GM18508 (cell line): ENCODE measurements around the gene SLC35B3.
"Not testable (repeated sequence)": the region's sequence is repeated elsewhere in the genome, so short reads cannot be mapped to it uniquely, and the experiment has no call there.

Source experiments
- ATAC-seq: cut with Tn5 transposase; IDR thresholded peaks from one replicate; pipeline ENCODE4 v1.9.1; 2021; ENCODE audit warnings: moderate number of reproducible peaks; ENCODE audit not compliant: insufficient read depth, unreplicated experiment

SLC35B3 gene

GRCh38 chr6:8415913-8416312 lies 19.4 kb downstream of the SLC35B3 start:
- no peak for ATAC-seq

DNA sequence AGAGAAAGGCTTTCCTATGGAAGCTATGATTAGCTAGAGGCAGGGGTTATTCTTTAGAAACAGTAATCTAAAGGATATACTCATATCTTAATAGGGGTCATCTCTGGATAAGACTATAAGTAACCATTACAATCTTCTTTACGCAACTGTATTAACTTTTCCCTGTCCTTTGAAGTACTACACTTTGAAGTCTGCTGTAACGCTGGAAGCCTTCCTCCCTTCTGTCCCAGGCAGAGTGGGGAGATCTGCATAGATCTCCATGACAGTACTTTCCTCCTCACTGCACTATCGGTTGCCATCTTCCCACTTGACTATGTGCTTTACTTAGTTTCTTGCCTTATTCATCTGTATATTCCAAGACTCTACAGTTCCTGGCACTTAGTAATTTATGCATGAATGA lies 20.1 kb downstream of the SLC35B3 start:
- ATAC-seq: no peak

DNA sequence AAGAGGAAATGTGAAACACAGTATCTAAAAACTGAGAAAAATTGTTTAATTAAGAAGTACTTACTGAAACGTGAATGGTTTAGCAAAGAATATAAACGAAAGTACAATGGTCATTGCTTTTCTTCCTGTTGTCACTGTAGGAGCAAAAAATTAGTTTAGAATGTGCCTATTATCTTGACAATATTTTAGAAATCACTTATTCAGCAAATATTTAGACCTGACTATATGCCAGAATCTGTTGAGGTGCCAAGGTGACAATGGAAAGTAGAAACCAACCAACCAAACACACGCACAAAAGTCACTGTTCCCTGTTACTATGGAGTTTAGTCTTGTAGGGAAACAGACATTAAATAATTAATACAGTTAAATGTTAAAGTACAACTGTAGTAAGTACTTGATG lies 20.5 kb downstream of the SLC35B3 start:
- no peak for ATAC-seq

GRCh38 chr6:8405946-8406345 lies 29.4 kb downstream of the SLC35B3 start:
- not testable (repeated sequence) for ATAC-seq

- no peak for ATAC-seq
Observed at GRCh38 chr6:8402546-8402945, 32.8 kb downstream of the SLC35B3 start.

DNA sequence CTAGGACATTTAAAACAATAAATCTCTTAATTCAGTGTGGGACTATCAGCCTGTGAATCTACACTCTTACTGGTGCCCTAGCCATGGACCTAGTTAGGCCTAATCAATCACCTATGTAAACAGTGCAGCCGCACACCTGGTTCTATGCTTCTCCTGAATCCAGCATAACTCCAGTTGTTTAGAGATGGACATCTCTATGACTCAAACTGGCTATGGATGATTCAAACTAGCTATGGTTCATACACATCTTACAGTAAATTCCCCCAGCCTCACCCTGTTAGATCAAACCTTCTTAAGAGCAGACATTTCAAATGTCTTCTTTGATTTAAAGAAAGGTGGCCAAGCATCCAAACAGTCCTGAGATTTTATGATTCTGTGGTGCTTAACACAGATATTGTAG lies 34.7 kb downstream of the SLC35B3 start:
- no peak for ATAC-seq

GRCh38 chr6:8392569-8392968 lies 42.8 kb downstream of the SLC35B3 start:
- ATAC-seq: no peak

DNA sequence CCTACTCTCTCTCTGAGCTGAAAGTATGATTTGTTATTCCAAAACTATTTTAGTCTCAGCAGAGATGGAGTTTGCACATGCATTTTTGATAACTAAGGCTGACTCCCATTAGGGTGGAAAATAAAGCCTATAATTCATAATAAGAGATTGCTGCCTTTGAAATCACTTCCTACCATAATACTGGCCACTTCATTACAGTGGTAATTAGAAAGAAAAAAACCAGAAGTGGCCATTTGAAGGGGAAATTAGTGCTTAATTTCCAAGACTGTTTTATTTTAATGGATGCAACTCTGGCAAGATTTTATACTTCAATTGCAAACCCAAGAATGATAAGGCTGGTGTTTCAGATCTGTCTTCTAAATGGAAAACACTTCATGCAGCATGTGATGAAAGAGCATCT lies 43.4 kb downstream of the SLC35B3 start:
- ATAC-seq: no peak

DNA sequence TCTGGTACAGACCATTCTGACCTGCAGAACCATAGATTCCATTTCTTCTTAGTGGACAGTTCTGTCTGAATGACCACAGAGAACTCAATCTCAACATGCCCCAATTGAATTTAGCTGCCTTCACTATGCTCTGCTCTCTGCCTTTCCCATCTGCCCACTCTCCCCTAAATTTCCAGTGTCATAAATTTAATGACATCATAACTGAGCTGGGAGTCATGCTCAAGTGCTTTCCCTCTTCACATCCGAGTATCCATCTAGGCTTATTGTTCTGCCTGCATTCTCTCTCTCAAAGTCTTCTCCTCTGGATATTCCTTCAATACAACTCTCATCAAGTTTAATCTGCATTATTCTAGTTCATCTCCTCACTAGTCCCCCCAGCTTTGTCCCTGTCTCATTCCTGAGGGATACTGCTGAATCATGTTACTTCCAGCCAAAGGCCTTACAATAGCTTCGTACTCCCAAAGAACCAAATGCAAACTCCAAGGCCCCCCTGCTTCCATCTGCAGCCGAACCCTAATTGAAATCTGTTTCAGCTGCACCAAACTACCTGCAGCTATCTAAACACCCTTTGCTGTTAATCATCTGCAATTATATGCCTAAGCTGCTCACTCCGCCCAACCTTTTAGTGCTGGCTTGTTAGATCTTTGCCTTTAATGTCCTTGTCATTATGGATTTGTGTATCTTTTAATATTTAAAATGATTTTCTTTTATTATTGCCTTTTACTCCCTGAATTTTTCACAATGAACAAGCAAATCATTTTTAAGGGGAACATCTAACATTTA lies 46.1 kb downstream of the SLC35B3 start:
- ATAC-seq: no peak

DNA sequence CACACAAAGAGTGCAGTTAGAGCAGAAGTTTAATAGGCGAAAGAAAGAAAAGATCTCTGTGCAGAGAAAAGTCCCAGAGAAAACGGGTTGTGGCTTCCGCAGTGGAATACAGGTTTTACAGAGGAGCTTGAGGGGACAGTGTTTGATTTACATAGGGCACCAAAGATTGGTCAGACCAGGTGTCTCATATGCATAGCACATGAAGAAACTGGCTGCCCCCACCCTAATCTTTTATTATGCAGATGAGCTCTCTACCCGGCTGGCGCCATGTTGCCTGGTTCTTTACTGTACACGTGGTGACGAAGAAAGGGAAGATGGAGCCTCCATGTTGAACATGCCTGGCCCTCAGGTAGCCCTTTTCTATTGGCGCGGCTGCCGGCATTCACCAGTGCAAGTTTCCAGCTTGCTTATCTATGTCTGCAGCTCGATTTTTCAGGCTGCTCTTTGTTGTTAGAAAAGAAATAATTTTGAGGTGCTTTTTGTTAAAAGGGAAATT lies 47.4 kb downstream of the SLC35B3 start:
- no peak for ATAC-seq

DNA sequence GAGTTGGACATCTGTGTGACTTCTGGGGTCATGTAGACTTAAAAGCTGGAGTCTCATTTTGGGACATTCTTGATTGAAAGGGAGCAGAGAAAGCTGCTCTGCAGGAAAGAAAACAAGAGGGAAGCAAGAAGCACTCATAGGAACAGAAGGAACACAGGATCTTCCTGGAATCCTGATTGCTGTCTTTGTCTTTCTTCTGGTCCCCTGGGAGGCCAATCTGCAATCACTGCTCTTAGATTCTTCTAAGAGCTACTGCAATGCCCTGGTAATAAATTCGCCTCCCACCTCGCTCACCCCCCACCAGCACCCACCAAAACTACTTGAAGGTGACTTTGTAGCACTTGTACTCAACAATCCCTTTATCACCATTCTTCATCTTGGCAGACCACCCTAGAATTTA lies 51.8 kb downstream of the SLC35B3 start:
- no peak for ATAC-seq

- no peak for ATAC-seq
Observed at GRCh38 chr6:8382434-8382833, 52.9 kb downstream of the SLC35B3 start.

DNA sequence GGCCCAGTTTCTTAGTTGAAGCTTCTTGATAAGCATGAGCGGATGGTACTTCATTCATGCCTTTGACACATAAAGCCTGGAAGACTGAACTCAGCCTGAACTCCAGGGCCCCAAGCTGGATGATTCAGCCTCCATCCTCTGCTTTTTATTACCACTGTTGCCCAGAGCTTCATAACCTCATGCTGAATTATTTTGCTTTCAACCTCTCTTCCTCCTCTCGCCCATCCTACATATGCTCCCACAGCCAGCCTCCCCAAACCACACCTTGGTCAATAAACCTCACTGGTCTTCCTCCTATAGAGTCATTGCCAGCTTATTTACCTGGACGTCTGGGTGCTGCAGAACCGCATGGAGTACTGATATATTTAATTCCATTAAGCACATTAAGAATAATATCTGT lies 59.4 kb downstream of the SLC35B3 start:
- ATAC-seq: no peak
